ENCODE measurements around the gene BRD2.

The BRD2 gene

GRCh38 chr6:32972353-32973143 is 4.2 kb downstream of the BRD2 start:
- DNase-seq (ENCODE audit: low read depth): no peak

GRCh38 chr6:32973144-32974015 is 5.0 kb downstream of the BRD2 start:
- no peak for DNase-seq (ENCODE audit: low read depth)

- no peak for DNase-seq (ENCODE audit: low read depth)
Observed at GRCh38 chr6:32974016-32974333, 5.6 kb downstream of the BRD2 start.

- DNase-seq (ENCODE audit: low read depth): no peak
Observed at GRCh38 chr6:32974541-32975308, 6.3 kb downstream of the BRD2 start.

- DNase-seq (ENCODE audit: low read depth): no peak
Observed at GRCh38 chr6:32975886-32976285, 7.5 kb downstream of the BRD2 start.

GRCh38 chr6:32976334-32977069 is 8.1 kb downstream of the BRD2 start:
- no peak for DNase-seq (ENCODE audit: low read depth)

GRCh38 chr6:32977272-32977952 is 9.0 kb downstream of the BRD2 start:
- no peak for DNase-seq (ENCODE audit: low read depth)

- DNase-seq (ENCODE audit: low read depth): no peak
Observed at GRCh38 chr6:32977953-32978324, 9.5 kb downstream of the BRD2 start.

GRCh38 chr6:32979720-32980487 is 11.5 kb downstream of the BRD2 start:
- DNase-seq (ENCODE audit: low read depth): no peak

- DNase-seq (ENCODE audit: low read depth): no peak
Observed at GRCh38 chr6:32980488-32981038, 12.2 kb downstream of the BRD2 start.

GRCh38 chr6:32982084-32982701 is 13.8 kb downstream of the BRD2 start:
- no peak for DNase-seq (ENCODE audit: low read depth)

GRCh38 chr6:32982702-32983492 is 14.5 kb downstream of the BRD2 start:
- no peak for DNase-seq (ENCODE audit: low read depth)

GRCh38 chr6:32983493-32983848 is 15.1 kb downstream of the BRD2 start:
- no peak for DNase-seq (ENCODE audit: low read depth)

GRCh38 chr6:32983964-32984621 is 15.7 kb downstream of the BRD2 start:
- no peak for DNase-seq (ENCODE audit: low read depth)

GRCh38 chr6:32984622-32985389 is 16.4 kb downstream of the BRD2 start:
- peak; percentile 80 for DNase-seq (ENCODE audit: low read depth)

GRCh38 chr6:32989368-32989767 is 21.0 kb downstream of the BRD2 start:
- DNase-seq (ENCODE audit: low read depth): no peak

GRCh38 chr6:32991972-32992371 is 23.6 kb downstream of the BRD2 start:
- DNase-seq (ENCODE audit: low read depth): no peak
